Breast epithelium (tissue), 3 donors: ENCODE results near the gene ZNF516.

ENCODE experiments used
- CTCF ChIP-seq, 3 donors: fragments of 450-650 bp; IDR thresholded peaks; one replicate each; pipeline ENCODE4 v1.5.1; 2016 to 2017; ENCODE audit warnings: antibody characterized with exemption in 3 of 3, mild to moderate bottlenecking in 3 of 3, moderate library complexity in 3 of 3
- POLR2A ChIP-seq: fragments of 450-650 bp; IDR thresholded peaks from one replicate; pipeline ENCODE4 v1.6.1; 2016; ENCODE audit warnings: antibody characterized with exemption, mild to moderate bottlenecking, moderate library complexity
- POLR2AphosphoS5 ChIP-seq, 3 donors: sonication (generic); formaldehyde crosslinking; IDR thresholded peaks; one replicate each; pipeline ENCODE4 v1.6.1; 2017; ENCODE audit warnings: antibody characterized with exemption in 3 of 3

GRCh38 chr18:76328140-76328539 lies 166.9 kb downstream of the ZNF516 start:
- TF ChIP-seq CTCF (IDR thresholded peaks at IDR 0.05) (no peak), POLR2A (no peak), POLR2AphosphoS5 (IDR thresholded peaks at IDR 0.05) (no peak)
